Esophagus squamous epithelium (tissue), 4 donors: ENCODE results near the gene VPS26C.

Source experiments
- POLR2A ChIP-seq, 4 donors: fragments of 450-650 bp; IDR thresholded peaks; one replicate each; pipeline ENCODE4 v1.6.1; 2017; ENCODE audit warnings: antibody characterized with exemption in 4 of 4, mild to moderate bottlenecking in 4 of 4, moderate library complexity in 3 of 4
- TF ChIP-seq, protein P1 (sequence below), 6 experiments: fragments of 450-650 bp in 4 of 6; fragments of 200-600 bp in 2 of 6; sonication (generic) in 2 of 6; IDR thresholded peaks; one replicate each; pipeline ENCODE4 v1.5.1; 2016 to 2019; ENCODE audit warnings: antibody characterized with exemption in 6 of 6, mild to moderate bottlenecking in 4 of 6, moderate library complexity in 4 of 6

DNA sequence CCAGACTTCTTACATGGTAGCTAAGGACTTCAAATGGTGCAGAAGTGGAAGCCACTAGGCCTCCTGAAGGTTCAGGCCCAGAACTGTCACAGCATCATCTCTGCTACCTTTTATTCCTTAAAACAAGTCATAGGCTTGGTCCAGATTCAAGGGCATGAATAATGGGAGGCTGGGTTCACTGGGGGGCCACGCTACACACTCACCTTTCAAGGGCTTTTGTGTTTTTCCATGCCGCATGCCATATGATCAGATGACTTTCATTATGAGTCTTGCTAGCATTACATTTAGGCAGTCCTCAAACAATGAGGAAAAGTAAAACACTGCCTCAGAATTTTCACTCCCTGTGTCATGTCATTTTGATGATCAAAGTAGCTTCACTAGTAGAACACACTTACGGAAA lies 83.4 kb downstream of the VPS26C start:
- TF ChIP-seq, protein P1, sequence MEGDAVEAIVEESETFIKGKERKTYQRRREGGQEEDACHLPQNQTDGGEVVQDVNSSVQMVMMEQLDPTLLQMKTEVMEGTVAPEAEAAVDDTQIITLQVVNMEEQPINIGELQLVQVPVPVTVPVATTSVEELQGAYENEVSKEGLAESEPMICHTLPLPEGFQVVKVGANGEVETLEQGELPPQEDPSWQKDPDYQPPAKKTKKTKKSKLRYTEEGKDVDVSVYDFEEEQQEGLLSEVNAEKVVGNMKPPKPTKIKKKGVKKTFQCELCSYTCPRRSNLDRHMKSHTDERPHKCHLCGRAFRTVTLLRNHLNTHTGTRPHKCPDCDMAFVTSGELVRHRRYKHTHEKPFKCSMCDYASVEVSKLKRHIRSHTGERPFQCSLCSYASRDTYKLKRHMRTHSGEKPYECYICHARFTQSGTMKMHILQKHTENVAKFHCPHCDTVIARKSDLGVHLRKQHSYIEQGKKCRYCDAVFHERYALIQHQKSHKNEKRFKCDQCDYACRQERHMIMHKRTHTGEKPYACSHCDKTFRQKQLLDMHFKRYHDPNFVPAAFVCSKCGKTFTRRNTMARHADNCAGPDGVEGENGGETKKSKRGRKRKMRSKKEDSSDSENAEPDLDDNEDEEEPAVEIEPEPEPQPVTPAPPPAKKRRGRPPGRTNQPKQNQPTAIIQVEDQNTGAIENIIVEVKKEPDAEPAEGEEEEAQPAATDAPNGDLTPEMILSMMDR (IDR thresholded peaks at IDR 0.05) = no peak
- TF ChIP-seq POLR2A (IDR thresholded peaks at IDR 0.05) = no peak
